HFF-Myc (cell line): ENCODE measurements around the gene EXT2.

Experiments
- DNase-seq: peaks from one replicate; pipeline ENCODE4 v3.0.0-alpha.2; 2011; ENCODE audit warnings: low read depth; ENCODE audit errors: extremely low read depth
- H3K4me3 ChIP-seq: replicated peaks from 2 replicates; pipeline ENCODE4 v1.5.1; 2011; ENCODE audit warnings: low read depth, mild to moderate bottlenecking, control low read depth, low read length
- CTCF ChIP-seq: IDR thresholded peaks from 2 replicates; pipeline ENCODE4 v1.5.1; 2012; ENCODE audit warnings: mild to moderate bottlenecking, low read depth, low read length, control low read depth; ENCODE audit errors: missing control alignments

Gene EXT2

GRCh38 chr11:44199816-44200215 lies 104.3 kb downstream of the EXT2 start:
- DNase-seq = no peak
- TF ChIP-seq CTCF = no peak

GRCh38 chr11:44203270-44204043 lies 108.0 kb downstream of the EXT2 start:
- no peak for DNase-seq
- TF ChIP-seq CTCF = no peak
- H3K4me3 ChIP-seq = no peak overlapping the region

More at GRCh38 chr11:44199816-44200215, 104.3 kb downstream of the EXT2 start:
- no peak overlapping the region for H3K4me3 ChIP-seq

GRCh38 chr11:44205352-44205751 lies 109.9 kb downstream of the EXT2 start:
- no peak overlapping the region for H3K4me3 ChIP-seq
- TF ChIP-seq CTCF = no peak
- DNase-seq = no peak

GRCh38 chr11:44205836-44206235 lies 110.4 kb downstream of the EXT2 start:
- TF ChIP-seq CTCF = no peak
- H3K4me3 ChIP-seq = no peak overlapping the region
- DNase-seq = no peak

- TF ChIP-seq CTCF = no peak
- DNase-seq = no peak
Observed at GRCh38 chr11:44207292-44207691, 111.8 kb downstream of the EXT2 start.

GRCh38 chr11:44208976-44209603 lies 113.6 kb downstream of the EXT2 start:
- TF ChIP-seq CTCF = no peak
- no peak for DNase-seq
- no peak overlapping the region for H3K4me3 ChIP-seq

More at GRCh38 chr11:44207292-44207691, 111.8 kb downstream of the EXT2 start:
- H3K4me3 ChIP-seq = no peak overlapping the region
